ENCODE data around the gene OOSP1.

The OOSP1 gene

GRCh38 chr11:59954219-59954847 lies 16.1 kb downstream of the OOSP1 start:
- FAIRE-seq, result no peak
- TF ChIP-seq POLR2A (IDR thresholded peaks at IDR 0.05; ENCODE audit: low read depth, low read length), result no peak
- TF ChIP-seq TAF1 (IDR thresholded peaks at IDR 0.05; ENCODE audit: low read depth, low read length), result no peak
- TF ChIP-seq POLR2AphosphoS5 (IDR thresholded peaks at IDR 0.05; ENCODE audit: low read depth, low read length), result no peak
- no peak for TF ChIP-seq PAX5 (IDR thresholded peaks at IDR 0.05; ENCODE audit: insufficient read depth, low read length, severe bottlenecking)
- no peak for TF ChIP-seq POU2F2 (IDR thresholded peaks at IDR 0.05; ENCODE audit: low read depth, low read length)
- no peak for TF ChIP-seq SPI1 (IDR thresholded peaks at IDR 0.05; ENCODE audit: low read depth, low read length)

GRCh38 chr11:59957094-59957493 lies 18.9 kb downstream of the OOSP1 start:
- TF ChIP-seq SPI1 (IDR thresholded peaks at IDR 0.05; ENCODE audit: low read depth, low read length), result no peak
- FAIRE-seq (no peak), DNase-seq (ENCODE audit: insufficient read length, low spot score) (no peak)

More at GRCh38 chr11:59954219-59954847, 16.1 kb downstream of the OOSP1 start:
- DNase-seq (ENCODE audit: insufficient read length, low spot score), result no peak

DNA sequence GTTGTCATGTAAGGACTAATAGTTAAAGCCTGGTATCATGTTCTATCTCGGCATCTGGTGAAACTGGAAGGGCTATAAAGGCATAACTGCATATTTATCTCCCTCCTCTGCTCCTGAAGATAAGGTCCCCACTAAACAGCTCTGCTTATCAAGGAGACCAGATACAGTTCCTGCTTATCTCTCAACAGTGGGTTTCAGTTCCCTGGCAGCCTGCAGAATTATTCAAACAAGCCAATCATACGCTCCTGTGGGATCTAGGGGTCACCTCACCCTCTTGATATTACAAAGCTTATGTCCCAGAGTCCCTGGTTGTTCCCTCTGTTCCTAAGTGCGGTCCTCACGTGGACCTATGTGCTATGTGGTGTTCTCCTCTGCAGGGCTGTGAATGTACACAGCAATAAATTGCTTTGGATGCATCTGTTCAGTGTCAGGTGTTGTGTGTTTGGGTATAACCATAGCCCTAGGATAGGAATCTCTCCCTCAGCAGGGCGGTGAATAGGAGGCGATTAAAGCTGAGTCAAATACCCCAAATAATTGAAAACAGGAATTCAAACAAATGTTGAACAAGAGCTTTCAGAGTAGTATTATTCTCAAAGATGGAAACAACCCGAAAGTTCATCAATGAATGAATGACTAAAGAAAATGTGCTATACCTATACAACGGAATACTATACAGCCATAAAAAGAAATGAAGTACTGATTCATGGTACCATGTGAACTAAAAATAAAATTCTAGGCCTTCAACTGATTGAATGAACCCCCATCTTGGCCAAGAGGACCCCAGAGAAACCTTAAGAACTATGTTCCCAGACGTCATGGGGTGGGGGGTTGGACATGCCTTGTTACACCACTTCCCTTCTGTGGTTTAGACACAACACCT lies 22.5 kb downstream of the OOSP1 start:
- FAIRE-seq (no peak), DNase-seq (ENCODE audit: insufficient read length, low spot score) (no peak)
- TF ChIP-seq SPI1 (IDR thresholded peaks at IDR 0.05; ENCODE audit: low read depth, low read length), result no peak
- no peak for TF ChIP-seq POLR2A (IDR thresholded peaks at IDR 0.05; ENCODE audit: low read depth, low read length)
- no peak for TF ChIP-seq POLR2AphosphoS5 (IDR thresholded peaks at IDR 0.05; ENCODE audit: low read depth, low read length)
- TF ChIP-seq PAX5 (IDR thresholded peaks at IDR 0.05; ENCODE audit: insufficient read depth, low read length, severe bottlenecking), result no peak
- no peak for TF ChIP-seq POU2F2 (IDR thresholded peaks at IDR 0.05; ENCODE audit: low read depth, low read length)
- TF ChIP-seq TAF1 (IDR thresholded peaks at IDR 0.05; ENCODE audit: low read depth, low read length), result no peak

- FAIRE-seq (no peak), DNase-seq (ENCODE audit: insufficient read length, low spot score) (no peak)
- TF ChIP-seq SPI1 (IDR thresholded peaks at IDR 0.05; ENCODE audit: low read depth, low read length) (no peak), TAF1 (IDR thresholded peaks at IDR 0.05; ENCODE audit: low read depth, low read length) (no peak), PAX5 (IDR thresholded peaks at IDR 0.05; ENCODE audit: insufficient read depth, low read length, severe bottlenecking) (no peak), POLR2A (IDR thresholded peaks at IDR 0.05; ENCODE audit: low read depth, low read length) (no peak), POLR2AphosphoS5 (IDR thresholded peaks at IDR 0.05; ENCODE audit: low read depth, low read length) (no peak), POU2F2 (IDR thresholded peaks at IDR 0.05; ENCODE audit: low read depth, low read length) (no peak)
Observed at GRCh38 chr11:59962107-59962482, 23.9 kb downstream of the OOSP1 start.

- DNase-seq (ENCODE audit: insufficient read length, low spot score) (no peak), FAIRE-seq (no peak)
- no peak for TF ChIP-seq TAF1 (IDR thresholded peaks at IDR 0.05; ENCODE audit: low read depth, low read length)
- no peak for TF ChIP-seq PAX5 (IDR thresholded peaks at IDR 0.05; ENCODE audit: insufficient read depth, low read length, severe bottlenecking)
- TF ChIP-seq POLR2A (IDR thresholded peaks at IDR 0.05; ENCODE audit: low read depth, low read length), result no peak
- no peak for TF ChIP-seq SPI1 (IDR thresholded peaks at IDR 0.05; ENCODE audit: low read depth, low read length)
- TF ChIP-seq POLR2AphosphoS5 (IDR thresholded peaks at IDR 0.05; ENCODE audit: low read depth, low read length), result no peak
- TF ChIP-seq POU2F2 (IDR thresholded peaks at IDR 0.05; ENCODE audit: low read depth, low read length), result no peak
Observed at GRCh38 chr11:59963733-59964132, 25.5 kb downstream of the OOSP1 start, which contains the start of gene OOSP4A. OOSP4A (plus strand) TSS chr11:59964033; CDS start chr11:59964033, 0 bp downstream.

- TF ChIP-seq POLR2AphosphoS5 (IDR thresholded peaks at IDR 0.05; ENCODE audit: low read depth, low read length) (no peak), POU2F2 (IDR thresholded peaks at IDR 0.05; ENCODE audit: low read depth, low read length) (no peak), PAX5 (IDR thresholded peaks at IDR 0.05; ENCODE audit: insufficient read depth, low read length, severe bottlenecking) (no peak), TAF1 (IDR thresholded peaks at IDR 0.05; ENCODE audit: low read depth, low read length) (no peak), POLR2A (IDR thresholded peaks at IDR 0.05; ENCODE audit: low read depth, low read length) (no peak), SPI1 (IDR thresholded peaks at IDR 0.05; ENCODE audit: low read depth, low read length) (no peak)
- FAIRE-seq (no peak), DNase-seq (ENCODE audit: insufficient read length, low spot score) (no peak)
Observed at GRCh38 chr11:59965424-59965823, 27.2 kb downstream of the OOSP1 start.

DNA sequence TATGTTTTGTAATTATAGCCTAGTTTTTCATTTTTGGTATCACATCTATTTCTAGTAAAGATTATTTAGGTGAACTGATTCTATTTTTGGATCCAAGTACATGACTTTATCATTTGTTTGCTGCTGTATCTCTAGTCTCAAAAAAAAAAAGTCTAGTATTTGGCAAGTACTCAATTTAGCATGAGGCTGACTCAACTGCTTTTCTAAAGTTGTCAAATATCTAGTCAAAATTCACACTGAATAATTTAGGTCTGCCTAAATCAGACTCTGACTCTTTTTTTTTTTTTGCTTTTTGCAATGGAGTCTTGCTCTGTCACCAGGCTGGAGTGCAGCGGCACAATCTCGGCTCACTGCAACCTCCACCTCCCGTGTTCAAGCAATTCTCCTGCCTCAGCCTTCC lies 28.0 kb downstream of the OOSP1 start:
- FAIRE-seq (no peak), DNase-seq (ENCODE audit: insufficient read length, low spot score) (no peak)
- TF ChIP-seq POU2F2 (IDR thresholded peaks at IDR 0.05; ENCODE audit: low read depth, low read length) (no peak), POLR2A (IDR thresholded peaks at IDR 0.05; ENCODE audit: low read depth, low read length) (no peak), PAX5 (IDR thresholded peaks at IDR 0.05; ENCODE audit: insufficient read depth, low read length, severe bottlenecking) (no peak), TAF1 (IDR thresholded peaks at IDR 0.05; ENCODE audit: low read depth, low read length) (no peak), SPI1 (IDR thresholded peaks at IDR 0.05; ENCODE audit: low read depth, low read length) (no peak), POLR2AphosphoS5 (IDR thresholded peaks at IDR 0.05; ENCODE audit: low read depth, low read length) (no peak)

GRCh38 chr11:59967677-59968394 lies 29.6 kb downstream of the OOSP1 start:
- no peak for FAIRE-seq
- DNase-seq (ENCODE audit: insufficient read length, low spot score), result no peak
- TF ChIP-seq PAX5 (IDR thresholded peaks at IDR 0.05; ENCODE audit: insufficient read depth, low read length, severe bottlenecking) (no peak), POLR2A (IDR thresholded peaks at IDR 0.05; ENCODE audit: low read depth, low read length) (no peak), POU2F2 (IDR thresholded peaks at IDR 0.05; ENCODE audit: low read depth, low read length) (no peak), SPI1 (IDR thresholded peaks at IDR 0.05; ENCODE audit: low read depth, low read length) (no peak), POLR2AphosphoS5 (IDR thresholded peaks at IDR 0.05; ENCODE audit: low read depth, low read length) (no peak), TAF1 (IDR thresholded peaks at IDR 0.05; ENCODE audit: low read depth, low read length) (no peak)

DNA sequence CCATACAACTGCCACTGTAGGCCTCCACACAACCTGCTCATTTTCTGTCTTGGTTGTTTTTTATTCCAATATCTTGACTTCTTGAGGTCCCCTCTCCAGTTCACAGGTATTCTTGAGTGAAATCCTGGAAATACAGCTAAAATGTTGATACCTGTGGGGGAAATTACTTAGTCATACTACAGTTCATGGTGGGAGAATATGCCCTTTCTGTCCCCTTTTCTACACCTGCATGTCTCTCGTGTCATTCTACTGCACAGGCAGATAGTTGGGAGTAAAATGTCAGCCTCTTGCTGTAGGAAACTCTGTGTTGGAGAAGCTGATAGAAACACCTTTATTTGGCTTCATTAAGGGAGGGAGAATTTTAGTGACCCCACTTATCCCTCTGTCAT lies 30.2 kb downstream of the OOSP1 start:
- FAIRE-seq (no peak), DNase-seq (ENCODE audit: insufficient read length, low spot score) (no peak)
- TF ChIP-seq POLR2A (IDR thresholded peaks at IDR 0.05; ENCODE audit: low read depth, low read length), result no peak
- TF ChIP-seq TAF1 (IDR thresholded peaks at IDR 0.05; ENCODE audit: low read depth, low read length), result no peak
- no peak for TF ChIP-seq POU2F2 (IDR thresholded peaks at IDR 0.05; ENCODE audit: low read depth, low read length)
- no peak for TF ChIP-seq POLR2AphosphoS5 (IDR thresholded peaks at IDR 0.05; ENCODE audit: low read depth, low read length)
- no peak for TF ChIP-seq SPI1 (IDR thresholded peaks at IDR 0.05; ENCODE audit: low read depth, low read length)
- no peak for TF ChIP-seq PAX5 (IDR thresholded peaks at IDR 0.05; ENCODE audit: insufficient read depth, low read length, severe bottlenecking)

All from GM12891 (cell line).